GM23248 (cell line): Measurements from ENCODE around the gene GRAMD1A. TPM values are rescaled to one million over a fixed set of nuclear protein-coding genes. Genes with fewer than 3 reads are reported as not detected.
A peak's percentile ranks its signal among the peaks of the same experiment; 100 is the strongest.
"Not testable (repeated sequence)": the region's sequence is repeated elsewhere in the genome, so short reads cannot be mapped to it uniquely, and the experiment has no call there.

Source experiments
- DNase-seq: peaks from one replicate; pipeline ENCODE4 v3.0.0-alpha.2; 2015
- H2AFZ ChIP-seq: fragments of 200-600 bp; sonication (generic); 2 replicates; pipeline ENCODE4 v1.6.1; 2016; ENCODE audit warnings: antibody characterized with exemption
- H3F3A ChIP-seq: fragments of 200-600 bp; sonication (generic); 2 replicates; pipeline ENCODE4 v1.6.1; 2016; ENCODE audit warnings: mild to moderate bottlenecking, antibody characterized with exemption, mixed run types; ENCODE audit not compliant: insufficient read depth
- H3K27ac ChIP-seq: fragments of 200-600 bp; sonication (generic); 2 replicates; pipeline ENCODE4 v1.5.1; 2016; ENCODE audit warnings: mild to moderate bottlenecking
- H3K27me3 ChIP-seq: fragments of 200-600 bp; sonication (generic); replicated peaks from 2 replicates; pipeline ENCODE4 v1.6.1; 2016; ENCODE audit warnings: mild to moderate bottlenecking; ENCODE audit not compliant: insufficient read depth
- H3K36me3 ChIP-seq: fragments of 200-600 bp; sonication (generic); 2 replicates; pipeline ENCODE4 v1.6.1; 2016; ENCODE audit warnings: low read depth, mild to moderate bottlenecking
- H3K4me1 ChIP-seq: fragments of 200-600 bp; sonication (generic); 2 replicates; pipeline ENCODE4 v1.6.1; 2016; ENCODE audit warnings: mild to moderate bottlenecking; ENCODE audit not compliant: insufficient read depth
- H3K4me2 ChIP-seq: fragments of 200-600 bp; sonication (generic); one replicate; pipeline ENCODE4 v1.6.1; 2016; ENCODE audit warnings: mild to moderate bottlenecking; ENCODE audit not compliant: unreplicated experiment
- H3K4me3 ChIP-seq: fragments of 200-600 bp; sonication (generic); 2 replicates; pipeline ENCODE4 v1.5.1; 2016; ENCODE audit warnings: mild to moderate bottlenecking
- H3K79me2 ChIP-seq: fragments of 200-600 bp; sonication (generic); 2 replicates; pipeline ENCODE4 v1.6.1; 2016; ENCODE audit warnings: mild to moderate bottlenecking; ENCODE audit not compliant: insufficient read depth
- H3K9ac ChIP-seq: fragments of 200-600 bp; sonication (generic); 2 replicates; pipeline ENCODE4 v1.6.1; 2016; ENCODE audit warnings: mild to moderate bottlenecking
- H3K9me2 ChIP-seq: fragments of 200-600 bp; sonication (generic); 2 replicates; pipeline ENCODE4 v1.6.1; 2016; ENCODE audit warnings: mixed run types, mild to moderate bottlenecking, moderate library complexity; ENCODE audit not compliant: insufficient read depth
- H3K9me3 ChIP-seq: fragments of 200-600 bp; sonication (generic); one replicate; pipeline ENCODE4 v1.6.1; 2017; ENCODE audit warnings: low read depth
- H4K20me1 ChIP-seq: fragments of 200-600 bp; sonication (generic); 2 replicates; pipeline ENCODE4 v1.6.0; 2016; ENCODE audit not compliant: insufficient read depth
- EZH2 ChIP-seq: fragments of 200-600 bp; sonication (generic); IDR thresholded peaks from 2 replicates; pipeline ENCODE4 v1.6.1; 2018; ENCODE audit warnings: antibody characterized with exemption, mild to moderate bottlenecking; ENCODE audit not compliant: insufficient read depth, poor library complexity, severe bottlenecking
- EZH2phosphoT487 ChIP-seq: fragments of 200-600 bp; sonication (generic); IDR thresholded peaks from 2 replicates; pipeline ENCODE4 v1.6.1; 2018; ENCODE audit warnings: antibody characterized with exemption, moderate library complexity, mild to moderate bottlenecking, low read depth; ENCODE audit not compliant: insufficient read depth
- WGBS, 2 experiments: methylation state at CpG; one replicate each; pipeline ENCODE4 v1.1.6; 2015 to 2017; ENCODE audit warnings: low lambda C conversion rate in 2 of 2, low coverage in 1 of 2; ENCODE audit errors: missing lambda C conversion rate in 2 of 2; 5-methylcytosine and 5-hydroxymethylcytosine counted together
- in situ Hi-C: fragments of 300-500 bp; cut with MboI; formaldehyde crosslinking; loops from 2 replicates; pipeline ENCODE4 v1.15.0; 2020
- polyA plus RNA-seq: library from polyadenylated mRNA; unstranded; fragments of >200 nt; fragmentation: Nextera tagmentation; extraction: Ambion mirVana; gene quantifications from 2 replicates; pipeline ENCODE4 v1.2.1, GENCODE V29; 2016
- total RNA-seq: library from RNA; depleted of rRNA; stranded (reverse); fragments of >200 nt; shearing (Covaris generic); gene quantifications from 2 replicates; pipeline ENCODE4 v1.2.3, GENCODE V29; 2014

Gene GRAMD1A
- total and polyA plus RNA-seq, 2 experiments from 2014 or later: 17.3 to 33.8 TPM

DNA sequence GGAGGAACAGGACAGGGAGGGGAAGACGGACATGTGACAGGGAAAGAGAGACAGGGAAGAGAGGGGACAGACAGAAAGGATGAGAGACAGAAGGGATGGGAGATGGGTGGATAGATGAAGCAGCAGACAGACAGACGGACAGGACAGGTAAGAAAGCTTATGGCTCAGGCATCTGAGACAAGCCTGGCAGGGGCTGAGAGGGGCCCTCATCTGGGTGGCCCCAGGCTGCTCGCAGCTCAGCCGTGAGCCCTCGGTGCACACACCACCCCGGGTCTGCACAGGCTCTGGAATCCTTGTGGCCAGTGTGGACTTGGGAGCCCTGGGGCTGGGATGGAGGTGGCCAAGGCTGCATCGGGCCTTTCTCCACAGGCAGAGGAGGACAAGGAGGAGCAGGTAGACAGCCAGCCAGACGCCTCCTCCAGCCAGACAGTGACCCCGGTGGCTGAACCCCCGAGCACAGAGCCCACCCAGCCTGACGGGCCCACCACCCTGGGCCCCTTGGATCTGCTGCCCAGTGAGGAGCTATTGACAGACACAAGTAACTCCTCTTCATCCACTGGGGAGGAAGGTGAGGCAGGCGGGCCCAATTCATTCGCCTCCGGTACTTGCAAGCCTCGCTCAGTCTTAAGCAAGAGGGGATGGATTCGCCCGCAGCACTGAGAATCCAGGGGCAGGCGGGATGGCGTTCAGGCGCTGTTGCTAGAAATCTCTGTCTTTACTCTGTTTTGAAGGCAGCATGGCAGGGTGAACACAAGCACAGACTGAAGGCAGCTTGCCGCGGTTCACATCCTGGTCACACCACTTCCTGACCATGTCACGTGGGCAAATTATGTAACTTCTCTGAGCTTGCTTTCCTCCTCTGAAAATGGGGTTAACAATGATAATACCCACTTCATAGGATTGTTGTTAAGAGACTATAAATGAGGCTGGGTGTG is 14.0 kb downstream of the GRAMD1A start:
- H3K27ac ChIP-seq: no peak overlapping the region
- no peak overlapping the region for H3K4me2 ChIP-seq
- H3K79me2 ChIP-seq: no peaks in the 10 kb centered on the region
- no peaks in the 10 kb centered on the region; the same call in 1 of the 2 replicates for H3K36me3 ChIP-seq
- no peak for TF ChIP-seq EZH2phosphoT487
- no peak for TF ChIP-seq EZH2
- H3K4me3 ChIP-seq: no peak overlapping the region
- H3K27me3 ChIP-seq: no peaks in the 10 kb centered on the region
- DNase-seq: no peak
- no peaks in the 10 kb centered on the region for H3F3A ChIP-seq
- no peaks in the 10 kb centered on the region for H3K4me1 ChIP-seq
- in situ Hi-C loops: no loop called here
- no peaks in the 10 kb centered on the region for H4K20me1 ChIP-seq
- no peak overlapping the region for H2AFZ ChIP-seq
- no peaks in the 10 kb centered on the region for H3K9me3 ChIP-seq
- H3K9ac ChIP-seq: no peak overlapping the region
- H3K9me2 ChIP-seq: no peaks in the 10 kb centered on the region
- 92% methylated on average over 23 of the region's 23 CpGs for WGBS, 2 experiments

DNA sequence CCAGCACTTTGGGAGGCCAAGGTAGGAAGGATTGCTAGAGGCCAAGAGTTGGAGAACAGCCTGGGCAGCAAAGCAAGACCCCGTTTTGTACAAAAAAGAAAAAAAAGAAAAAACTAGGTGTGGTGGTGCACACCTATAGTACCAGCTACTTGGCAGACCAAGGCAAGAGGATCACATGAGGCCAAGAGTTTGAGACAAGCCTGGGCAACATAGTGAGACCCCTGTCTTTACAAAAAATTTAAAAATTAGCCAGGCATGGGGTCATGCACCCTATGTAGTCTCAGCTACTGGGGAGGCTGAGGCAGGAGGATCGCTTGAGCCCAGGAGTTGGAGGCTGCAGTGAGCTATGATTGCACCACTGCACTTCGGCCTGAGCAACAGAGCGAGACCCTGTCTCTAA is 14.7 kb downstream of the GRAMD1A start:
- in situ Hi-C loops, H3K36me3 ChIP-seq: not testable (repeated sequence)

DNA sequence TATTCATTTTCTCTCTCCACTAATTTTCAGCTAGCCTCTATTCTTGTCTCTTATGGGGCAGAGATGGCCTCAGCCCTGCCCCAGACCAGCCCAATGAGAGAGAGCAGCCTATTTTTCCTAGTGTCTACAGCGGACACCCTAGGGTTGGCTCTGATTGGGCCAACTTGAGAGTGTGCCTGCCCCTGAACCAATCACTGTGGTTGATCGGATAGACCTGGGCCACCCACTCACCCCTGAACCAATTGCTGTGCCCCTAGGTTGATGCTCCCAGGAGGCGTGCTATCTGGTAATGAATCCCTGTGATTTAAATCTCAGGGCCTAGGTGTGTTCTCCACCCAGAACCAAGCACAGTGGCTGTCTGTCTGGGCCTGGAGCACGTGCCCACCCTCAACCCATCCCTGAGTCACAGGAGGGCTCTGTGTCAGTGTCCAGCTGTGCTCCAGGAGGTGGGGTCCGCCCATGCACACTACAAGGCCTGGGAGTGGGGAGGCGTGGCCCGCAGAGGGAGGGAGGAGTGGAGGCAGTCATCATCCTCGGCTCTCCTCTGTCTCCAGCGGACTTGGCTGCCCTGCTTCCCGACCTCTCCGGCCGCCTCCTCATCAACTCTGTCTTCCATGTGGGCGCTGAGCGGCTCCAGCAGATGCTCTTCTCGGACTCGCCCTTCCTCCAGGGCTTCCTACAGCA is 15.3 kb downstream of the GRAMD1A start:
- in situ Hi-C loops: no loop called here
- Histone ChIP-seq H2AFZ (no peak overlapping the region), H3K79me2 (no peaks in the 10 kb centered on the region), H3K4me3 (no peak overlapping the region), H3K9me2 (no peaks in the 10 kb centered on the region), H3K27ac (no peak overlapping the region), H3K9ac (no peak overlapping the region), H4K20me1 (no peaks in the 10 kb centered on the region), H3K4me2 (no peak overlapping the region), H3K27me3 (no peaks in the 10 kb centered on the region), H3K9me3 (no peaks in the 10 kb centered on the region), H3K4me1 (no peaks in the 10 kb centered on the region), H3K36me3 (no peaks in the 10 kb centered on the region; the same call in 1 of the 2 replicates), H3F3A (no peaks in the 10 kb centered on the region)
- WGBS, 2 experiments: 79 to 80% methylated on average over 13 to 16 of the region's 16 CpGs
- no peak for TF ChIP-seq EZH2phosphoT487
- no peak for TF ChIP-seq EZH2
- peak; percentile 52 for DNase-seq

More for the DNA sequence above, 14.7 kb downstream of the GRAMD1A start:
- not testable (repeated sequence) for H3F3A ChIP-seq, H3K79me2 ChIP-seq, H3K27me3 ChIP-seq, H3K9me2 ChIP-seq, H2AFZ ChIP-seq, H3K27ac ChIP-seq, H3K4me1 ChIP-seq, H3K9me3 ChIP-seq, H3K4me2 ChIP-seq, DNase-seq, H3K9ac ChIP-seq, H3K4me3 ChIP-seq, H4K20me1 ChIP-seq
- 81 to 85% methylated on average over 4 of the region's 4 CpGs for WGBS, 2 experiments

DNA sequence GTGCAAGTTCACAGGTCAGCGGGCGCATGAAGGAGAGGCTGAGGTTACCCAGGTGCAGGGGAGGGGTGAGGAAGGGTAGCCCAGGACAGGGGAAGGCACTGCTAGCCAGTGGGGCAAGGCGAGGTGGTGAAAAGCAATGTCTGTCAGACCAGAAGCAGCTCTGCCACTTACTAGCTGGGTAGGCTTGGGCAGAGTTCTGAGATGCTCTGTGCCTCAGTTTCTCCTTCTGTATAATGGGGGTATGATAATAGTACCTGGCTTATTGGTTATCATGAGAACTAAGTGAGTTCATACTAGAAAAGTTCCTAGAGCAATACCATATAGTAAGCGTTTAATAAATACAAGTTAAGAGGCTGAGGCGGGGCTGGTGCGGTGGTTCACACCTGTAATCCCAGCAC is 15.8 kb downstream of the GRAMD1A start:
- Histone ChIP-seq H3F3A (no peaks in the 10 kb centered on the region), H3K9me2 (no peaks in the 10 kb centered on the region), H3K9me3 (no peaks in the 10 kb centered on the region), H3K27me3 (no peaks in the 10 kb centered on the region), H3K4me1 (no peaks in the 10 kb centered on the region), H3K36me3 (no peaks in the 10 kb centered on the region; the same call in 1 of the 2 replicates), H3K79me2 (no peaks in the 10 kb centered on the region), H2AFZ (no peak overlapping the region), H4K20me1 (no peaks in the 10 kb centered on the region), H3K9ac (no peak overlapping the region), H3K27ac (no peak overlapping the region), H3K4me3 (no peak overlapping the region), H3K4me2 (no peak overlapping the region)
- WGBS, 2 experiments: 97 to 99% methylated on average over 6 of the region's 6 CpGs
- TF ChIP-seq EZH2phosphoT487 (no peak), EZH2 (no peak)
- in situ Hi-C loops: no loop called here
- DNase-seq: no peak
